ENCODE results near the gene ITGA5. TPM values are rescaled to one million over a fixed set of nuclear protein-coding genes. Genes with fewer than 3 reads are reported as not detected.

ITGA5 gene
- total and polyA plus RNA-seq, 9 of the 15 experiments (the other 6 are each of a cell fraction or from before 2014, with no cell fraction given), result 9.1 to 82.1 (median 47.4) TPM

GRCh38 chr12:54352022-54352531 is 67.0 kb downstream of the ITGA5 start (continued):
- TF ChIP-seq, protein P1, sequence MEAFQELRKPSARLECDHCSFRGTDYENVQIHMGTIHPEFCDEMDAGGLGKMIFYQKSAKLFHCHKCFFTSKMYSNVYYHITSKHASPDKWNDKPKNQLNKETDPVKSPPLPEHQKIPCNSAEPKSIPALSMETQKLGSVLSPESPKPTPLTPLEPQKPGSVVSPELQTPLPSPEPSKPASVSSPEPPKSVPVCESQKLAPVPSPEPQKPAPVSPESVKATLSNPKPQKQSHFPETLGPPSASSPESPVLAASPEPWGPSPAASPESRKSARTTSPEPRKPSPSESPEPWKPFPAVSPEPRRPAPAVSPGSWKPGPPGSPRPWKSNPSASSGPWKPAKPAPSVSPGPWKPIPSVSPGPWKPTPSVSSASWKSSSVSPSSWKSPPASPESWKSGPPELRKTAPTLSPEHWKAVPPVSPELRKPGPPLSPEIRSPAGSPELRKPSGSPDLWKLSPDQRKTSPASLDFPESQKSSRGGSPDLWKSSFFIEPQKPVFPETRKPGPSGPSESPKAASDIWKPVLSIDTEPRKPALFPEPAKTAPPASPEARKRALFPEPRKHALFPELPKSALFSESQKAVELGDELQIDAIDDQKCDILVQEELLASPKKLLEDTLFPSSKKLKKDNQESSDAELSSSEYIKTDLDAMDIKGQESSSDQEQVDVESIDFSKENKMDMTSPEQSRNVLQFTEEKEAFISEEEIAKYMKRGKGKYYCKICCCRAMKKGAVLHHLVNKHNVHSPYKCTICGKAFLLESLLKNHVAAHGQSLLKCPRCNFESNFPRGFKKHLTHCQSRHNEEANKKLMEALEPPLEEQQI (IDR thresholded peaks at IDR 0.05), result no peak
- no peak for TF ChIP-seq ZNF253 (CRISPR knock-in tag; conservative IDR thresholded peaks at IDR 0.05)
- TF ChIP-seq ZNF551 (CRISPR knock-in tag; IDR thresholded peaks at IDR 0.05), result no peak
- no peak for TF ChIP-seq ZNF445 (CRISPR knock-in tag; IDR thresholded peaks at IDR 0.05; ENCODE audit: low read depth)
- TF ChIP-seq ILF3 (IDR thresholded peaks at IDR 0.05; ENCODE audit: borderline replicate concordance), result no peak
- no peak for TF ChIP-seq SMAD3 (CRISPR knock-in tag; conservative IDR thresholded peaks at IDR 0.05)
- no peak for TF ChIP-seq STAG1 (CRISPR knock-in tag; IDR thresholded peaks at IDR 0.05; ENCODE audit: borderline replicate concordance)
- peak; percentile 54; the same call in 1 of the 2 replicates for TF ChIP-seq SMAD4 (CRISPR knock-in tag; conservative IDR thresholded peaks at IDR 0.05)
- TF ChIP-seq KAT8 (IDR thresholded peaks at IDR 0.05; ENCODE audit: low read depth), result no peak
- no peak for TF ChIP-seq FOXK1 (CRISPR knock-in tag; IDR thresholded peaks at IDR 0.05; ENCODE audit: borderline replicate concordance)
- TF ChIP-seq, protein P2, sequence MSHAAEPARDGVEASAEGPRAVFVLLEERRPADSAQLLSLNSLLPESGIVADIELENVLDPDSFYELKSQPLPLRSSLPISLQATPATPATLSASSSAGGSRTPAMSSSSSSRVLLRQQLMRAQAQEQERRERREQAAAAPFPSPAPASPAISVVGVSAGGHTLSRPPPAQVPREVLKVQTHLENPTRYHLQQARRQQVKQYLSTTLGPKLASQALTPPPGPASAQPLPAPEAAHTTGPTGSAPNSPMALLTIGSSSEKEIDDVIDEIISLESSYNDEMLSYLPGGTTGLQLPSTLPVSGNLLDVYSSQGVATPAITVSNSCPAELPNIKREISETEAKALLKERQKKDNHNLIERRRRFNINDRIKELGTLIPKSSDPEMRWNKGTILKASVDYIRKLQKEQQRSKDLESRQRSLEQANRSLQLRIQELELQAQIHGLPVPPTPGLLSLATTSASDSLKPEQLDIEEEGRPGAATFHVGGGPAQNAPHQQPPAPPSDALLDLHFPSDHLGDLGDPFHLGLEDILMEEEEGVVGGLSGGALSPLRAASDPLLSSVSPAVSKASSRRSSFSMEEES (CRISPR knock-in tag; IDR thresholded peaks at IDR 0.05), result no peak
- TF ChIP-seq ETV1 (tag; conservative IDR thresholded peaks at IDR 0.05; ENCODE audit: low read depth), result peak; percentile 73; the same call in 1 of the 2 replicates
- no peak for TF ChIP-seq DDX20 (tag; IDR thresholded peaks at IDR 0.05; ENCODE audit: low read depth)
- TF ChIP-seq, protein P3, sequence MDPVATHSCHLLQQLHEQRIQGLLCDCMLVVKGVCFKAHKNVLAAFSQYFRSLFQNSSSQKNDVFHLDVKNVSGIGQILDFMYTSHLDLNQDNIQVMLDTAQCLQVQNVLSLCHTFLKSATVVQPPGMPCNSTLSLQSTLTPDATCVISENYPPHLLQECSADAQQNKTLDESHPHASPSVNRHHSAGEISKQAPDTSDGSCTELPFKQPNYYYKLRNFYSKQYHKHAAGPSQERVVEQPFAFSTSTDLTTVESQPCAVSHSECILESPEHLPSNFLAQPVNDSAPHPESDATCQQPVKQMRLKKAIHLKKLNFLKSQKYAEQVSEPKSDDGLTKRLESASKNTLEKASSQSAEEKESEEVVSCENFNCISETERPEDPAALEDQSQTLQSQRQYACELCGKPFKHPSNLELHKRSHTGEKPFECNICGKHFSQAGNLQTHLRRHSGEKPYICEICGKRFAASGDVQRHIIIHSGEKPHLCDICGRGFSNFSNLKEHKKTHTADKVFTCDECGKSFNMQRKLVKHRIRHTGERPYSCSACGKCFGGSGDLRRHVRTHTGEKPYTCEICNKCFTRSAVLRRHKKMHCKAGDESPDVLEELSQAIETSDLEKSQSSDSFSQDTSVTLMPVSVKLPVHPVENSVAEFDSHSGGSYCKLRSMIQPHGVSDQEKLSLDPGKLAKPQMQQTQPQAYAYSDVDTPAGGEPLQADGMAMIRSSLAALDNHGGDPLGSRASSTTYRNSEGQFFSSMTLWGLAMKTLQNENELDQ (CRISPR knock-in tag; IDR thresholded peaks at IDR 0.05; ENCODE audit: borderline replicate concordance), result no peak
- TF ChIP-seq, protein P4, sequence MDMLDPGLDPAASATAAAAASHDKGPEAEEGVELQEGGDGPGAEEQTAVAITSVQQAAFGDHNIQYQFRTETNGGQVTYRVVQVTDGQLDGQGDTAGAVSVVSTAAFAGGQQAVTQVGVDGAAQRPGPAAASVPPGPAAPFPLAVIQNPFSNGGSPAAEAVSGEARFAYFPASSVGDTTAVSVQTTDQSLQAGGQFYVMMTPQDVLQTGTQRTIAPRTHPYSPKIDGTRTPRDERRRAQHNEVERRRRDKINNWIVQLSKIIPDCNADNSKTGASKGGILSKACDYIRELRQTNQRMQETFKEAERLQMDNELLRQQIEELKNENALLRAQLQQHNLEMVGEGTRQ (CRISPR knock-in tag; IDR thresholded peaks at IDR 0.05), result no peak
- TF ChIP-seq ZNF436 (CRISPR knock-in tag; IDR thresholded peaks at IDR 0.05), result no peak
- no peak for TF ChIP-seq FOXA1 (IDR thresholded peaks at IDR 0.05; ENCODE audit: borderline replicate concordance)
- no peak for TF ChIP-seq BDP1 (IDR thresholded peaks at IDR 0.05; ENCODE audit: insufficient read depth, insufficient read length)
